Liver (tissue), 3 donors: ENCODE data around the gene KRT33B.

Source experiments
- JUND ChIP-seq, 2 donors: IDR thresholded peaks; 2 replicates each; pipeline ENCODE4 v1.6.1; 2016; ENCODE audit warnings: antibody characterized with exemption in 2 of 2
- SP1 ChIP-seq: IDR thresholded peaks from 2 replicates; pipeline ENCODE4 v1.6.1; 2018; ENCODE audit warnings: antibody characterized with exemption, mild to moderate bottlenecking
- TAF1 ChIP-seq: conservative IDR thresholded peaks from 2 replicates; pipeline ENCODE4 v1.6.1; 2016; ENCODE audit warnings: antibody characterized with exemption, mild to moderate bottlenecking
- TF ChIP-seq, protein P1 (sequence below): IDR thresholded peaks from 2 replicates; pipeline ENCODE4 v1.6.1; 2016; ENCODE audit warnings: antibody characterized with exemption
- TF ChIP-seq, protein P2 (sequence below): fragments of 150-350 bp; IDR thresholded peaks from 2 replicates; pipeline ENCODE4 v1.5.1; 2017; ENCODE audit warnings: improper control_type of control experiment, low read depth, low read length; ENCODE audit not compliant: missing input control
- TF ChIP-seq, protein P3 (sequence below): IDR thresholded peaks from 2 replicates; pipeline ENCODE4 v1.6.1; 2016; ENCODE audit warnings: antibody characterized with exemption, mild to moderate bottlenecking
- donor health status: healthy.
- donor health status: healthy.

DNA sequence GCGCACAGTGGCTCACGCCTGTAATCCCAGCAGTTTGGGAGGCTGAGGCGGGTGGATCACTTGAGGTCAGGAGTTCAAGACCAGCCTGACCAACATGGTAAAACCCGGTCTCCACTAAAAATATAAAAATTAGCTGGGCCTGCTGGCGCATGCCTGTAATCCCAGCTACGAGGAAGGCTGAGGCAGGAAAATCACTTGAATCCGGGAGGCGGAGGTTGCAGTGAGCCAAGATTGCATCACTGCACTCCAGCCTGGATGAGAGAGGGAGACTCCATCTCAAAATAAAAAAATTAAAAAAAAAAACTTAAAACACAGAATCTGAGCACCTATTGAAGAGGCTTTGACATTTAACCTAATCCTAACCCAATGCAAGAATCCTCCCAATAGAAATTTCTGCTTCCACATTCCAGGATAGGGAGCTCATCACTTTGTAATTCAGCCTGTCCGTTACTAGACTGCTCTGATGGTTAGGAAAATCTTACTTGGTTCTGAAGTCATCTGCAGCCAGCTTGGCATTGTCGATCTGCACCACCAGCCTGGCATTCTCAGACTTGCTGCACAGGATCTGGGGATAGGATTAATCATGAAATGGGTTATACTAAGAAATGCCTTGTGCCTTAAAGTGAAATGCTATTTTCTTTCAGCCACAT is 2.1 kb downstream of the KRT33B start:
- TF ChIP-seq, protein P1, sequence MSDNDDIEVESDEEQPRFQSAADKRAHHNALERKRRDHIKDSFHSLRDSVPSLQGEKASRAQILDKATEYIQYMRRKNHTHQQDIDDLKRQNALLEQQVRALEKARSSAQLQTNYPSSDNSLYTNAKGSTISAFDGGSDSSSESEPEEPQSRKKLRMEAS: no peak
- TF ChIP-seq TAF1 (no peak), JUND (IDR thresholded peaks at IDR 0.05) (no peak), SP1 (no peak)
- TF ChIP-seq, protein P2, sequence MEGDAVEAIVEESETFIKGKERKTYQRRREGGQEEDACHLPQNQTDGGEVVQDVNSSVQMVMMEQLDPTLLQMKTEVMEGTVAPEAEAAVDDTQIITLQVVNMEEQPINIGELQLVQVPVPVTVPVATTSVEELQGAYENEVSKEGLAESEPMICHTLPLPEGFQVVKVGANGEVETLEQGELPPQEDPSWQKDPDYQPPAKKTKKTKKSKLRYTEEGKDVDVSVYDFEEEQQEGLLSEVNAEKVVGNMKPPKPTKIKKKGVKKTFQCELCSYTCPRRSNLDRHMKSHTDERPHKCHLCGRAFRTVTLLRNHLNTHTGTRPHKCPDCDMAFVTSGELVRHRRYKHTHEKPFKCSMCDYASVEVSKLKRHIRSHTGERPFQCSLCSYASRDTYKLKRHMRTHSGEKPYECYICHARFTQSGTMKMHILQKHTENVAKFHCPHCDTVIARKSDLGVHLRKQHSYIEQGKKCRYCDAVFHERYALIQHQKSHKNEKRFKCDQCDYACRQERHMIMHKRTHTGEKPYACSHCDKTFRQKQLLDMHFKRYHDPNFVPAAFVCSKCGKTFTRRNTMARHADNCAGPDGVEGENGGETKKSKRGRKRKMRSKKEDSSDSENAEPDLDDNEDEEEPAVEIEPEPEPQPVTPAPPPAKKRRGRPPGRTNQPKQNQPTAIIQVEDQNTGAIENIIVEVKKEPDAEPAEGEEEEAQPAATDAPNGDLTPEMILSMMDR: no peak
- TF ChIP-seq, protein P3, sequence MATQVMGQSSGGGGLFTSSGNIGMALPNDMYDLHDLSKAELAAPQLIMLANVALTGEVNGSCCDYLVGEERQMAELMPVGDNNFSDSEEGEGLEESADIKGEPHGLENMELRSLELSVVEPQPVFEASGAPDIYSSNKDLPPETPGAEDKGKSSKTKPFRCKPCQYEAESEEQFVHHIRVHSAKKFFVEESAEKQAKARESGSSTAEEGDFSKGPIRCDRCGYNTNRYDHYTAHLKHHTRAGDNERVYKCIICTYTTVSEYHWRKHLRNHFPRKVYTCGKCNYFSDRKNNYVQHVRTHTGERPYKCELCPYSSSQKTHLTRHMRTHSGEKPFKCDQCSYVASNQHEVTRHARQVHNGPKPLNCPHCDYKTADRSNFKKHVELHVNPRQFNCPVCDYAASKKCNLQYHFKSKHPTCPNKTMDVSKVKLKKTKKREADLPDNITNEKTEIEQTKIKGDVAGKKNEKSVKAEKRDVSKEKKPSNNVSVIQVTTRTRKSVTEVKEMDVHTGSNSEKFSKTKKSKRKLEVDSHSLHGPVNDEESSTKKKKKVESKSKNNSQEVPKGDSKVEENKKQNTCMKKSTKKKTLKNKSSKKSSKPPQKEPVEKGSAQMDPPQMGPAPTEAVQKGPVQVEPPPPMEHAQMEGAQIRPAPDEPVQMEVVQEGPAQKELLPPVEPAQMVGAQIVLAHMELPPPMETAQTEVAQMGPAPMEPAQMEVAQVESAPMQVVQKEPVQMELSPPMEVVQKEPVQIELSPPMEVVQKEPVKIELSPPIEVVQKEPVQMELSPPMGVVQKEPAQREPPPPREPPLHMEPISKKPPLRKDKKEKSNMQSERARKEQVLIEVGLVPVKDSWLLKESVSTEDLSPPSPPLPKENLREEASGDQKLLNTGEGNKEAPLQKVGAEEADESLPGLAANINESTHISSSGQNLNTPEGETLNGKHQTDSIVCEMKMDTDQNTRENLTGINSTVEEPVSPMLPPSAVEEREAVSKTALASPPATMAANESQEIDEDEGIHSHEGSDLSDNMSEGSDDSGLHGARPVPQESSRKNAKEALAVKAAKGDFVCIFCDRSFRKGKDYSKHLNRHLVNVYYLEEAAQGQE: no peak
